Mammary epithelial cell (primary cell): ENCODE results near the gene MYCBPAP.

Experiments used
- EZH2 ChIP-seq: IDR thresholded peaks from 2 replicates; pipeline ENCODE4 v1.6.1; 2012; ENCODE audit warnings: low read length, inconsistent platforms, borderline replicate concordance
- TF ChIP-seq, protein P1 (sequence below), 2 donors: IDR thresholded peaks in 1 of 2; conservative IDR thresholded peaks in 1 of 2; 2 replicates each; pipeline ENCODE4 v1.5.1; 2011 to 2012; ENCODE audit warnings: inconsistent platforms in 2 of 2, low read length in 2 of 2, mild to moderate bottlenecking in 2 of 2, control low read depth in 1 of 2, low read depth in 1 of 2; ENCODE audit not compliant: insufficient read depth in 1 of 2; ENCODE audit errors: extremely low read depth in 1 of 2

- TF ChIP-seq, protein P1, sequence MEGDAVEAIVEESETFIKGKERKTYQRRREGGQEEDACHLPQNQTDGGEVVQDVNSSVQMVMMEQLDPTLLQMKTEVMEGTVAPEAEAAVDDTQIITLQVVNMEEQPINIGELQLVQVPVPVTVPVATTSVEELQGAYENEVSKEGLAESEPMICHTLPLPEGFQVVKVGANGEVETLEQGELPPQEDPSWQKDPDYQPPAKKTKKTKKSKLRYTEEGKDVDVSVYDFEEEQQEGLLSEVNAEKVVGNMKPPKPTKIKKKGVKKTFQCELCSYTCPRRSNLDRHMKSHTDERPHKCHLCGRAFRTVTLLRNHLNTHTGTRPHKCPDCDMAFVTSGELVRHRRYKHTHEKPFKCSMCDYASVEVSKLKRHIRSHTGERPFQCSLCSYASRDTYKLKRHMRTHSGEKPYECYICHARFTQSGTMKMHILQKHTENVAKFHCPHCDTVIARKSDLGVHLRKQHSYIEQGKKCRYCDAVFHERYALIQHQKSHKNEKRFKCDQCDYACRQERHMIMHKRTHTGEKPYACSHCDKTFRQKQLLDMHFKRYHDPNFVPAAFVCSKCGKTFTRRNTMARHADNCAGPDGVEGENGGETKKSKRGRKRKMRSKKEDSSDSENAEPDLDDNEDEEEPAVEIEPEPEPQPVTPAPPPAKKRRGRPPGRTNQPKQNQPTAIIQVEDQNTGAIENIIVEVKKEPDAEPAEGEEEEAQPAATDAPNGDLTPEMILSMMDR (conservative IDR thresholded peaks at IDR 0.05 in 1 of 2, IDR thresholded peaks at IDR 0.05 in 1 of 2; ENCODE audit: extremely low read depth in 1 of 2, insufficient read depth in 1 of 2, low read depth in 1 of 2, low read length in 2 of 2): no peak
- TF ChIP-seq EZH2: no peak
These were observed 10.3 kb downstream of the MYCBPAP start for GRCh38 chr17:50518384-50519023.
